Muscle of back (tissue), 11 donors: ENCODE data around the gene HELT. TPM values are rescaled to one million over a fixed set of nuclear protein-coding genes. Genes with fewer than 3 reads are reported as not detected.

Experiments
- DNase-seq, 3 donors: peaks; one replicate each; pipeline versions ENCODE4 v3.0.0 to v3.0.0-alpha.2; 2013
- polyA plus RNA-seq, 10 donors: library from polyadenylated mRNA; unstranded; fragments of 120-200 nt; gene quantifications; one replicate each; pipeline ENCODE4 v1.2.1, GENCODE V29; 2013; ENCODE audit not compliant: insufficient read length in 10 of 10

Gene HELT
- polyA plus RNA-seq, 10 donors: not detected

GRCh38 chr4:185003596-185004351 is 14.5 kb upstream of the HELT start:
- no peak for DNase-seq

GRCh38 chr4:185004562-185005218 is 13.6 kb upstream of the HELT start:
- no peak for DNase-seq

DNA sequence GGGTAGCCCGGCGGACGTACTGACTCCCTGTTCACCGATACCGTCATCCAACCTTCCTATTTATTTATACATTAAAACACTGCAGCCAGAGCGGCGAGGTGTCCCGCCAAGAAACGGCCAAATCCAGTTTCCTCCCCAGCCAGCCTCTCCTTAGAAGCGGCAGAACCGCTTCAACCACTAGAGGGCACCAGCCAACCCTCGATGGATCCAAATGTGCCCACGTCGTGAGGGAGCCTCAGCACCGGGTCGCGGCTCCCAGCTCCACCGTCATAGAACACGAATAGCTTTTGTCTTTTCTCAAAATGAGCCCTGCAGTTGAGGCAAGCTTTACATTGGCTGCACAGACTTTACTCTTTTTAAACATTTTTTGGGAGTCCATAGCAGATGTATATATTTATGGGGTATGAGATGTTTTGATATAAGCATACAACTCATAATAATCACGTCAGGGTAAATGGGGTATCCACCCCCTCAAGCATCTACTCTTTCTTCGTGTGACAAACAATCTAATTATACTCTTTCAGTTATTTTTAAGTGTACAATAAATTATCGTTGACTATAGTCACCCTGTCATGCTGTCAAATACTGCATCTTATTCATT is 13.0 kb upstream of the HELT start:
- peak; percentile 59 to 89 (median 78) for DNase-seq

GRCh38 chr4:185011408-185011807 is 6.9 kb upstream of the HELT start:
- DNase-seq: no peak

- no peak for DNase-seq
Observed at GRCh38 chr4:185013417-185014125, 4.7 kb upstream of the HELT start.

DNA sequence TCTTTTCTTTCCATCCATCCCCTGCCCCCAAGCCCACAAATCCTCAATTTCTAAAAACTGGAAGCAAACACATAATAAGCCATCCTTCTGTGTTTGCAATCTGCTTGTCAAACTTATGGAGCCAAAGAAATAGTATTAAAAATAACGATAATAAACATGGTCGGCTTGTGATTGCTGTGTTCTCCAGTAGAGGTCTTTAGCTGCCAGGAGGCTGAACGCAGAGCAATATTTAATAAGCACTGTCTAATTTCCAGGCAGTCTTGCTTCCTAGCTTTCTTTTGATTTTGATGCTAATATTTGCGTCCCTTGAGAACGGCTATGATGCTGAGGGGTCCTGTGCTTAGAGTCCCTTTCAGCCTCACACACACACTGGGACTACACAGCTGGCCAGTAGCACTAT is 3.2 kb upstream of the HELT start:
- DNase-seq: no peak

DNA sequence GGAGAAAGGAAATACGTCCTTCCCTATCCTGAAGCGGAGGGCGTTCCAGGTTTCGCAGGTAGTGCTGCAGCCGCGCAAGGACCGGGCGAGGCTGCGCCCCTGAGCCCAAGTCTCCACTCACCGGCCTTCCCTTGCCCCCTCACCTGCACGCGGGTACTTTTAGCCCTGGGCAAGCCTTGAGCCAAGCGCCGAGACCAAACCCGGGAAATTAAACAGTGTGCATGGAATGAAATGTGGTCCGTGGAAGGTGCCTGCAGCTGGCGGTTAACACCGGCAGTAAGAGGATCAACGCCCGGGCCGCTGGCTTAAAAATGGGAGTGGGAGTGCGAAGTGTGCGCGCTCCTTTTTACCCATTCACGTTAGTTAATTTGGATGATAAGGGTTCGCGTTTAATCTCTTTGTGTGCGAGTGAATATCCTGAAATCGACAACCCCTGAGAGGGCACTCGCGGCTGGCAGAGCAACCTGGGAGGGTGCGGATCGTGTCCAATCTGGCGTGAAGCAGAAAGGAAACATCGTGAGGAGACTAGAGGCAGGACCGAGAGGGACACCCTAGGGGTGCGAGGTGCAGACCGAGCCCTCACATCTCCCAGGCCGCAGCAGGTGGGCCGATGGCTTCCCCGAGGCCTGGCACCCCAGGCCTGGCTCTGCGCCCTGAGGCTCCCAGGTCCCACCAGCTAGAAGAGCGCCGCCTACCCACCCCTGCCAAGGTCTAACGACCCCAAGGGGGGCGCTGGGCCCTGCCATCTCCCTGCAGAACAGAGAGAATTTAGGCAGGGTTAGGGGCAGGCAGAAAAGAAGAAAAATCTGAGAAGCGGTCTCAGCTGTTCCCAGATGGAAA is 2.0 kb upstream of the HELT start:
- no peak for DNase-seq

DNA sequence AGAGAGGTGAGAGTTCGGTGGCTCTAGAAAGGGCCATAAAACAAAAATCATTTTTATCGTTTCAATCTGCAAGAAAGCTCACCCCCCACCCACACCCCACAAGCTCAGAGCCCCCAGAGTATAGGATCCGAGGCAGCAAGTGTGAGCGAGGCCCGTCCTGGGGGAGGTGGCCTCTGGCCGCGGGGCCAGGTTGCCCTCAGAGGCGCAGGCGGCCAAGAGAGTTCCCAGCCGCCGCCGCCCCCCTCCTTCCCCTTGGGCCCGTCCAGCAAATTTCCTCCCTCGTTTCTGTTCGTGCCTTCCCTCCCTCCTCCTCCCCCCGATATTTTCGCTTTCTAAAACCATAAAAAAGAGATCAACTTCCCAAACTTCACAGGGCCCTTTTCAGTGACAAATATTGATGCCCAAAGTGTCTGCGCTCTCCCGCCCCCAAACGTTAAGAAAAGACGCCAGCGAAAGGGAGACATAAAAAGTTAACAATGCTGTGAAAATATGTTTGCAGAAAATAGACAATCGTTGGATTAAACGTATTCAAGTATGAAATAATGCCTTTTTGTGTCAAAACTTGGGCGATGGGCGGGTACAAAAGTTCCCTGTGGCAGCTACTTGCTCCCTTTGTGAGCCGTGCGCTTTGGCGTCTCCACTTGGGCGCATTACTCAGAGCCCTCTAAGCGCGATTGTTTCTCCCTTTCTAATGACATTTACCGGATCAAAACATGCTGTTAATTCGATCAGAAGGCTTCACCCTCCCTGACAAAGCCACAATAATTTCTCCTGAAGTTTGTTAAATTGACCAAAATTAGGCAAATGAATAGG is 1.1 kb upstream of the HELT start:
- DNase-seq: no peak

DNA sequence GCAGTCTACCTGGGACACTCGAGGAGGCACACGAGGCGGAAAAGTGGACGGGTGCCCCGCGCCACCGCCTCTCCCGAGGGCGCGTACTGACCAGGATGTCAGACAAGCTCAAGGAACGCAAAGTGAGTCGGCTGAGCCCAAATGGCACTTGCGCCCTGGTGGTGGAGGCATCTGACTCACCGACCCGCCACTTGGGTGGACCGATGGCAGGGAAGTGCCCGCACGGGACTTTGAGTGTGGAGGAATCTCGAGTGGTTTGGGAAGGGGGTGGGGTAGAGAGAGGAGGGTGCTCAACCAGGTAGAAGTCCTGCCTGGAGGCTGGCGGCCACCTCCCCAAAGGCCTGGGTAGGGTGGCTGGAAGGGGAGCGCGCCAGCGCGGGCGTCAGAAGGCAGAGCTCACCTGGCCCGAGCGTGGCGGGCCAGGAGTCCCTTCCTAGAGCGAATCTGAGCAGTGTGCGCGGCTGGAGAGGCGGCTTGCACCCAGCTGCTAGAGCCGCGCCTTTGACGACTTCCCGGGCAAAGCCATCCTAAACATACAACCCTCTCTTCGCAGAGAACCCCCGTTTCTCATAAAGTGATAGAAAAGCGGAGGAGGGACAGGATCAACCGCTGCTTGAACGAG is 655 bp downstream of the HELT start:
- DNase-seq: peak in 1 of 3 donors; percentile 24

GRCh38 chr4:185019456-185020292 is 1.4 kb downstream of the HELT start:
- DNase-seq: peak in 1 of 3 donors; percentile 23

DNA sequence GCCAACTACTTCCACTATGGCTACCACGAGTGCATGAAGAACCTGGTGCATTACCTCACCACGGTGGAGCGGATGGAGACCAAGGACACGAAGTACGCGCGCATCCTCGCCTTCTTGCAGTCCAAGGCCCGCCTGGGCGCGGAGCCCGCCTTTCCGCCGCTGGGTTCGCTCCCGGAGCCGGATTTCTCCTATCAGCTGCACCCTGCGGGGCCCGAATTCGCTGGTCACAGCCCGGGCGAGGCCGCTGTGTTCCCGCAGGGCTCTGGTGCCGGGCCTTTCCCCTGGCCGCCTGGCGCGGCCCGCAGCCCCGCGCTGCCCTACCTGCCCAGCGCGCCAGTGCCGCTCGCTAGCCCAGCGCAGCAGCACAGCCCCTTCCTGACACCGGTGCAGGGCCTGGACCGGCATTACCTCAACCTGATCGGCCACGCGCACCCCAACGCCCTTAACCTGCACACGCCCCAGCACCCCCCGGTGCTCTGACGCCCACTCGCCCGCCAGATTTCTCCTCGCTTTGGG is 2.1 kb downstream of the HELT start:
- peak in 1 of 3 donors; percentile 37 for DNase-seq

- DNase-seq: no peak
Observed at GRCh38 chr4:185020863-185021761, 2.8 kb downstream of the HELT start.

DNA sequence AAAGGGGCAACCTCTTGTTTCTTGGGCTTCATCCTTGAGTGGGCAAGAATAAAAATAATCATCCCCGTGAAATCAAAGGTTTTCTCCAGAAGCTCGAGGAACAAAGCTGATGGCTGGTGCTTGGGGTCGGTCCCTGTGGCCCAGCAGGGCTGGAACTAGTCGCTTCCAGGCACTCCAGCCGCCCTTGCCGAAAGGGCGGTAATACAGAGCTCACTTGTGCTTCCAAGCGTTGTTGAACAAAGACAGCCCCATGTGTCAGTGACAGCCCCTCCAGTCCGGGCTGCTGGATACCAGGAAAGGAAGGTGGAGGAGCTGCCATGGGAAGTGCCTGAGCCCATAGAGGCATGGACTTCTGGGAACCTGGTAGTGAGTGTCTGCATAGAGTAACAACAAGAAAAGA is 5.2 kb downstream of the HELT start:
- no peak for DNase-seq

GRCh38 chr4:185028625-185029024 is 10.3 kb downstream of the HELT start:
- DNase-seq: no peak

GRCh38 chr4:185031611-185032010 is 13.3 kb downstream of the HELT start:
- no peak for DNase-seq

- no peak for DNase-seq
Observed at GRCh38 chr4:185033072-185033471, 14.8 kb downstream of the HELT start.

GRCh38 chr4:185033950-185034349 is 15.7 kb downstream of the HELT start:
- no peak for DNase-seq

DNA sequence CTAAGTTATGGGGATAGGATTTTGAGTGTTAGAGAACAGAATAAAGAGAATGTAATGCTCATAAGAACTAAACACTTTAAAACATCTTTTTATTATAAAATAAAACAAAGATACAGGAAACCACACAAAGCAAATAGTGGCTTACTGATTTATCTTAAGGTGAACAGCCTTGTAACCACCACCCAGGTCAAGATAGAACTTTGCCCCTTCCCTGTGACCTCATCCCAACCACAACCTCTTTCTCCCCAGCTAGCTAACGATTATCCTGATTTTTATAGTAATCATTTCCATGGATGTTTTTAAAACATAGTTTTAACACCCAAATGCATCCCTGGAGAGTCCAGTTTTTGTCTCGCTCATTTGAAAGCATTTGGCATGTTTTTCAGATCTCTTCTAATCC is 17.0 kb downstream of the HELT start:
- no peak for DNase-seq
